Uterus (tissue), 2 donors: ENCODE measurements around the gene GALNTL6.

ENCODE experiments used
- CTCF ChIP-seq, 4 experiments: fragments of 200-600 bp in 2 of 4; fragments of 450-650 bp in 2 of 4; sonication (generic) in 2 of 4; IDR thresholded peaks; one replicate each; pipeline ENCODE4 v1.5.1; 2016 to 2019; ENCODE audit warnings: antibody characterized with exemption in 4 of 4, mild to moderate bottlenecking in 2 of 4, moderate library complexity in 1 of 4
- POLR2A ChIP-seq, 2 donors: fragments of 450-650 bp; IDR thresholded peaks; one replicate each; pipeline ENCODE4 v1.6.1; 2016; ENCODE audit warnings: antibody characterized with exemption in 2 of 2, mild to moderate bottlenecking in 1 of 2, moderate library complexity in 1 of 2

GRCh38 chr4:172881645-172882044 is 1068.4 kb downstream of the GALNTL6 start:
- TF ChIP-seq CTCF (IDR thresholded peaks at IDR 0.05) (no peak), POLR2A (IDR thresholded peaks at IDR 0.05) (no peak)
